ENCODE results near the gene BTG3.

BTG3 gene, protein sequence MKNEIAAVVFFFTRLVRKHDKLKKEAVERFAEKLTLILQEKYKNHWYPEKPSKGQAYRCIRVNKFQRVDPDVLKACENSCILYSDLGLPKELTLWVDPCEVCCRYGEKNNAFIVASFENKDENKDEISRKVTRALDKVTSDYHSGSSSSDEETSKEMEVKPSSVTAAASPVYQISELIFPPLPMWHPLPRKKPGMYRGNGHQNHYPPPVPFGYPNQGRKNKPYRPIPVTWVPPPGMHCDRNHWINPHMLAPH

DNA sequence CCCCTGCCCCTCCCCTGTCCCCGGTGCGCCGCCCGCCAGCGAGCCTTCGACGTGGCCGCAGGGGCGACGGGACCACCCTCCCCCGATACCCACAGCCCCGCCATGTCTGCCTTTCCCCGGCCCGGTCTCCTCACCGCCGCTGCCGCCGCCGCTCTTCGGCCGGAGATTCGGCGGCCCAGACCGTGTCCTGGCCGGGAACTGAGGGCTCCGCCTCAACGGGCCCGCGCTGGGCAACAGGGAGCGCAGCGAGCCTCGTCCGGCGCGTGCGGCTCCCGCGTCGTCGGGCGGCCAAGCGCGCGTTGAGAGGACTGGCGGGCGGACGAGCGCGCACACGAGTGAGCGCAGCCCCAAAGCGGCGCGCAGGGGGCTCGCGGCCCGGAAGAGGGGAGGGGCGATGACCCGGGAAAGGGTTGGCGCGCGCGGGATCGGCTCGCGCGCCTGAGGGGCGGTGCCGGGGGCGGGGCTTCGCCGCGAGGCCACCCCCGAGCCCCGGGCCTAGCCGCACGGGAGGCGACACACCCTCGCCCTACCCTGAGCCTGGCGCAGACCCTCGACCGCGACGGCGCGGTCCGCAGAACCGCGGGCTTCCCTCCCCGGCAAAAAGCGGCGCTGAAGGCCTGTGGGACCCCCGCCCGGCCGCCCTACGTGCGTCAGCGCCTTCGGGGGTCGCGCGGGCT lies at the start of gene BTG3:
BTG3 (minus strand) TSS at position 337 of the 677 bp plus-strand sequence. CDS start 3,757 bp downstream, outside the sequence.
- DNase-seq (ENCODE audit: low spot score): peak; percentile 71

GRCh38 chr21:17660862-17661261 lies 48.2 kb upstream of the BTG3 start:
- no peak for DNase-seq (ENCODE audit: low spot score)

GRCh38 chr21:17660452-17660851 lies 47.8 kb upstream of the BTG3 start:
- no peak for DNase-seq (ENCODE audit: low spot score)

GRCh38 chr21:17658931-17659330 lies 46.2 kb upstream of the BTG3 start:
- DNase-seq (ENCODE audit: low spot score): no peak

GRCh38 chr21:17651526-17651925 lies 38.8 kb upstream of the BTG3 start:
- DNase-seq (ENCODE audit: low spot score): no peak

DNA sequence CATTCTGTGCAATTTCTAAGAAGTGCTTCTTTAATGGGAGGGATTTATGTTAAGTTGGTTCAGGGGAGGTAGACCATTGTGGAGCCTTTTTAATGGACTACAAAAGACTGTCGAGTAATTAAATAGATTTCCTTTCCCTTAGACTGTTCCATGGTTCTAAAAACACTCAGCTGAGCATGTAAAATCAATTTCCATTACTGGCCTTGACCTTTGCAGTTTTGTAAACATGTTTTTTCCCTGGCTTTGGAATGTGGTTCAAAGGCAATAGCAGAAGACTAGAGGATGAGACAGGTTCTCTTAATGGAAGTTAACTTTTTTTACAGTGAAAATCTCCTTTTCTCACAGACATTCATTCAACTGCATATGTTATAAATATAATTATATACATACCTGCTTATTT lies 37.6 kb upstream of the BTG3 start:
- no peak for DNase-seq (ENCODE audit: low spot score)

DNA sequence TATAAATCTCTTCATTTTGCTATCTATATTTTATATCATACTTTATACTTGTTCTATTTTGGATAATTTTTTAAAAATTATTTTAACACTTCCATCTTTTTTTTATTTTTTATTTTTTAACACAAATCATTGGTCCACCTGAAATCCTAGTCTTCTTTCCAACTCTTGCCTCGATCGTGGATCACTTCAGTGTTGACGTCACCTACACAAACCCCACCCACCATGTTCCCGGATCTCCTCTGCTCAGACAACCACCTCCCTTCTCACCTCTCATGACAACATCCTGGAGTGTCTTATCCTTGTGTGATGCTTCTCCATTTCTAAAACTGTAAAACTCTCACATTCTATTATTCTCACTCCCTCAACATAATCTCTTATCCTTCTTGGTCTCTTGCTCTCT lies 34.1 kb upstream of the BTG3 start:
- DNase-seq (ENCODE audit: low spot score): no peak

DNA sequence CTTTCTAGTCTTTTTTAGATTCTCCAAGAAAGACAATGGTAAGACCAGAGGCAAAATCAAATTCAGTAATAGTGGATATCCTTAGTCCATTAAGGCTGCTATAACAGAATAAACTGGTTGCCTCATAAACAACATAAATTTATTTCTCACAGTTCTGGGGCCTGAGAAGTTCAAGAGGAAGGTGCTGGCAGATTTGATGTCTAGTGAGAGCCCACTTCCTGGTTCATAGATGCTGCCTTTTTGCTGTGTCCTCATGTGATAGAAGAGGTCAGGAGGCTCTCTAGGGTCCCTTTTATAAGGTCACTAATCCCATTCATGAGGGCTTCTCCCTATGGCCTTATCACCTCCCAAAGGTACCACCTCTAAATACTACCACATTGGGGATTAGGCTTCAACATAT lies 31.5 kb upstream of the BTG3 start:
- DNase-seq (ENCODE audit: low spot score): no peak

GRCh38 chr21:17640821-17641220 lies 28.1 kb upstream of the BTG3 start:
- DNase-seq (ENCODE audit: low spot score): no peak

DNA sequence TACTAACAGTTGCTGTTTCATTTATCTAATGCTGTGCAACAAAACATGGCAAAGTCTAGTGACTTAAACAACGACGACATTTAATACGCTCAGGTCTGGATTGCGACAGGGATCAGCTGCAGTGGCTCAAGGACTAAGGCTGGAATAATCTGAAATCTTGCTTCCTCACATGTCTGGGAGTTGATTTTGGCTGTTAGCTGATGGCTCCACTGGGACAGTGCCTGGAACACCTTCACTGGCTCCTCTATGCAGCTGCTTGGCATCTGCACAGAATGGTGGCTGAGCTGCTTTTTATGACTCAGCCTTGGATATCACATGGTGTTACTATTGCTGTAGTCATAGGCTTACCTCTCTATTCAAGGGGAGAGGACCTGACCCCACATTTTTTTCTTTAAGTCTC lies 24.0 kb upstream of the BTG3 start:
- DNase-seq (ENCODE audit: low spot score): no peak

DNA sequence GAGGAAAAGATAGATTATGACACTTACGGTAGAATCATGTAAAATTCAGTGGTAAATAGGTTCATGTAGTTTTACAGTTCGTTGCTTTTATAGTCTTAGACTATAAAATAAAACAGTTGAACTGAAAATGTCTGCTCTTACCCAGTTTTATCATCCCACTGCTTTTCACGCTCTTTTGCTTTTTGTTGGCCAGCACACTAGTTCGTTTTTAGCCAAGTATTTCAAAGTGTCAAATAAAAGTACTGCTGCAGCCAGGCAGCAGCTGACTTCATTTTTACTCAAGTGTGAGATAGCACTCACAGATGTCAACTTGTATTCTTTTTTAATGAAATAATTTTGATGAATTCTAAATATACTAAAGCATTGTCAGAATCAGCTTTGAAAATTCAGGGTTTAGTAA lies 18.5 kb upstream of the BTG3 start:
- no peak for DNase-seq (ENCODE audit: low spot score)

DNA sequence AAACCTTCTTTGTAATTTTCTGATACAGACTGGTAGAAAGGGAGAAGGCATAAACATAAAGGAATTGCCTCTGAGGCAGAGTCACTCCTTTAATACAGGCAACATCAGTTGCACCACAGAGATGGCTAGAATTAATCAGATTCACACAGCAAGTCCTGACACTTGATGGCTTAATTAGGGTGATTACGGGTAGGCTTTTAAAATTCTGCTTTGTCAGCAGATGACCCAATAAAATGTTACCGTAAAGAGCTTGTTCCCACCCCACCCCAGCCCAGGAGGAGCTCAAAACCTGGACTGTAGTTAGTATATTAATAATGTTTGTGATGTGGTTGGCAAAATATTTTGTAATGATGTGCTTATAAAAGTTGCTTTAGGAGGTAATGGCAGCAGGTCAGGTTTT lies 9.3 kb upstream of the BTG3 start:
- DNase-seq (ENCODE audit: low spot score): no peak

- DNase-seq (ENCODE audit: low spot score): no peak
These were observed 4.1 kb upstream of the BTG3 start for GRCh38 chr21:17616831-17617230.

GRCh38 chr21:17613242-17613676 lies 558 bp upstream of the BTG3 start:
- DNase-seq (ENCODE audit: low spot score): peak; percentile 11

GRCh38 chr21:17612023-17612564 lies 607 bp downstream of the BTG3 start:
- DNase-seq (ENCODE audit: low spot score): peak; percentile 25

- DNase-seq (ENCODE audit: low spot score): peak; percentile 74
These were observed 1.2 kb downstream of the BTG3 start for GRCh38 chr21:17611414-17612022.

DNA sequence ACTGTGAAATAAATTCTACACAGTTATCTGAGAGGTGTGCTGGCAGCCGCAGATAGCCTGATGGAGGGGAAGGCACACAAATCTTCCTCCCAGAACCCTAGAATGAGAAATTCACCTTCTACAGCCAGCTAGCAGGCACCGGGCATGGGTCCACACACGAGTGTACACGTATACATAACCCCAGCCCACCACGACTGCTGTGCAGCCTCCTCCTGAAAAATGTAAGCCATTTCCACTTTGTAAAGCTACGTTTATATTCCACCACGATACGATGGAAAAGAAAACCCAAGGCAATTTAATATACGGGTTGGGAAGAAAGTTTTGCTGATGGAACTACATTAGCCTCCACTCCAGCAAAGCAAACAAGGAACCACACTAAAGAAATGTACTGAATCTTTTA lies 1.8 kb downstream of the BTG3 start:
- DNase-seq (ENCODE audit: low spot score): no peak

DNA sequence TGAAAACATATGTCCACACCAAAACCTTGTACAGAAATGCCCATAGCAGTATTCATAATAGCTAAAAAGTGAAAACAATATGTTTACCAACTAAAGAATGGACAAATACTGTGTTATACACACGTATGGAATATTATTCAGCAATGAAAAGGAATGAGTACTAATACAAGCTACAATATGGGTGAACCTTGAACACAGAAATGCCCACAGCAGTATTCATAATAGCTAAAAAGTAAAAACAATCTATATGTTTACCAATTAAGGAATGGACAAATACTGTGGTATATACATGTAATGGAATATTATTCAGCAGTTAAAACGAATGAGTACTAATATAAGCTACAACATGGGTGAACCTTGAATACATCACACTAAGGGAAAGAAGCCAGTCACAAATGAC lies 3.0 kb downstream of the BTG3 start:
- DNase-seq (ENCODE audit: low spot score): no peak

DNA sequence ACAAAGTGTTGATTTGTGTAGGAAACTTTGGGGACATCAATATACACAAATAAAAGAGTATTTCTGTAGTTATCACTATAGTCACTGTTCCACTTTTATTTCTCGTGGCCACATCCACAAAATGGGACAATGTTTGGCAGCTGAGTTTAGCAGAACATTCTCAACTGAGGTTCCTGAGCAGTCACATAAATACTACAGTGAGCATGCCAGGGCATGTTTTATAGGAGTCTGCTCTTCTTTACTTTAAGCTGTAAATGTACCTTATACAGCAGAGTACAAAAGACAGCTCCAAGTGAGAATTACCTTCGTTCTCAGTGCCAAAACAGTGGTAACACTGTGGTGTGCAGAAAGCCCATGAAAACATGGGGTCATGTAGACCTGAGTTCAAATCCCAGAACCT lies 5.0 kb downstream of the BTG3 start:
- DNase-seq (ENCODE audit: low spot score): no peak

DNA sequence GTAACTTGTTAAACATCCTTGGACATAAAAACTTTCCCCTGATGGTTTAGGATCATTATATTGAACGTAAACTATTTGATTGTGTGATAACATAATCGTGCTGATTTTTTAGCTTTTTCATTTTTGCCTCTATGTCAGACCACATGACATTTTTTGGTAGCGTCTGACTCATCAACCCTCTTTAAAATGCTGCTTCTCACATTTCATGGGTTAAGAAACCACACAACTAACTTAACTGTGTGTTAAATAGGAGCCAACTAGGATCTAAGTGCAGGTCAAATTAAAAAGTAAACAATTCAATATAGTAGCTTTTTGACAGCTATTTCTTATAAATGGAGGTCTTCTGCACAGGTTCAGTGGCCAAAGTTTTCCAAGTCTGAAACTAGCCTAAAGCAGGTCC lies 9.8 kb downstream of the BTG3 start:
- DNase-seq (ENCODE audit: low spot score): no peak

DNA sequence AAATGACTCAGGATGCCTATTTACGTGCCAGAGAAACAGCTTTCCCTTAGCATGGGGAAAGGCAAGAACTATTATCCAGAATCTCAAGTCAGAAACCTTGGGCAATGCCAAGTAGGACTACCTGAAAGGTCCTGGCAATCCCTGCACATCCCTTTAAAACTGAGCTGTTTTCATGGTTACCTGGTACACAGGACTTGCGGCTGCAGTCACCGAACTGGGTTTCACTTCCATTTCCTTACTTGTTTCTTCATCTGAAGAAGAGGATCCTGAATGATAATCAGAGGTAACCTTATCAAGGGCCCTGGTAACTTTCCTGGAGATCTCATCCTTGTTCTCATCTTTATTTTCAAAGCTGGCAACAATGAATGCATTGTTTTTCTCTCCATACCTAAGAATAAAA lies 14.3 kb downstream of the BTG3 start:
- no peak for DNase-seq (ENCODE audit: low spot score)

DNA sequence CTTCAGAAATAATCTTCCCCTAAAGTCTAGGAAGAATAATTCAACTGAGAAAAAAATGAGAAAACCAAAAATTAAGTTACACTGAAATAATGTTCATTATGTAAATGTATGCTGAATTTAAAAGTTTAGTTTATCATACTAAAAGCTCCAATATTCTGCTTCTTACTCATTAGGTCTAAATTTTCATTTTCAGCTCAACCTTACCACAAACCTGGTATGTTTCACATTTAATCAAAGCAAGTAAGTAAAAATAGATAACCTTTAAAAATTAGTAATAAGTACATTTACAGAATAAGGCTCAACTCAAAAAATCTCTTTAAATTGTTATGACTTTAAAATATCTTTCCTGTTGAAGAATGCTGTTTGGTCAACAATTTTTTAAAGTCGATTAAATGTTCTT lies 15.0 kb downstream of the BTG3 start:
- no peak for DNase-seq (ENCODE audit: low spot score)

DNA sequence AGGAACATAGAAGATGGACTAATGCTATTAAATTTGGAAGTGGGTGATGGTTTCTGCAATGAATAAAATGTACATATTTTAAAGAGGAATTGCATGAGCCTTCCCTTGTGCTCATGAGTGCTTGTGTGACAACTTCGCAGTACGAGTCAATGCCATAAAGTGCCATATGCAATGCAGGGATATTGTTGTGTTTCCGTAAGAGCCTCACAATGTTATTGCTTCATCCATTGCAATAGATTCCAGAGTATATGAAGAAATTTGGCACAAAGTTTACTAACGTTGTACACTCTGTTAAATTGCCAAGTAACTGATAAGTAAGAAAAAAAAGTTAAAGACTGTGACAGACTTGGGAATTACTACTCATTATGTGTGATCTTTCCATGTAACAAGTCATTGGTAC lies 22.3 kb downstream of the BTG3 start:
- DNase-seq (ENCODE audit: low spot score): no peak

Measured in hepatic stellate cell (primary cell).